ENCODE results near the gene ARNT2. TPM values are rescaled to one million over a fixed set of nuclear protein-coding genes. Genes with fewer than 3 reads are reported as not detected.

The ARNT2 gene
- total and polyA plus RNA-seq, 10 of the 15 experiments (the other 5 are each of a cell fraction or from before 2014, with no cell fraction given): 0.07 to 0.49 (median 0.09) TPM; not detected in 6

DNA sequence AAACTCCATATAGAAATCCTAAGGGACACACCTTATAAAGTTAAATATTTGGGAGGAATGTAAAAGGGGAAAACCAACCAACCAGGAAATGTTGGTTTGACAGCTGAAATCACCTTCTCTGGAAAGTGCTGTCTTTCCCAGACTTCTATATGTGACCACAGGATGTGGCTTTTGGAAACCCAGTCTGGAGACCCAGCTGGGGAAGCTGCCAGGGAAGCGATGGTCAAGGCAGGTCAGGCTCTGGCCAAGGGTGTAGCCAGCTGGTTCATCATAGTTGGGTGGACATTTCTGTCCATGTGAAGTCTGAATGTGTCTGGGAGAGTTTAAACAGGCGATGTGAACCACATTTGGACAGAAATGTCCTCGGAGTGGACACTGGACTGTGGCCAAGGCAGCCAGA lies 73.9 kb downstream of the ARNT2 start (continued):
- TF ChIP-seq ZBTB40 (IDR thresholded peaks at IDR 0.05; ENCODE audit: borderline replicate concordance): no peak

DNA sequence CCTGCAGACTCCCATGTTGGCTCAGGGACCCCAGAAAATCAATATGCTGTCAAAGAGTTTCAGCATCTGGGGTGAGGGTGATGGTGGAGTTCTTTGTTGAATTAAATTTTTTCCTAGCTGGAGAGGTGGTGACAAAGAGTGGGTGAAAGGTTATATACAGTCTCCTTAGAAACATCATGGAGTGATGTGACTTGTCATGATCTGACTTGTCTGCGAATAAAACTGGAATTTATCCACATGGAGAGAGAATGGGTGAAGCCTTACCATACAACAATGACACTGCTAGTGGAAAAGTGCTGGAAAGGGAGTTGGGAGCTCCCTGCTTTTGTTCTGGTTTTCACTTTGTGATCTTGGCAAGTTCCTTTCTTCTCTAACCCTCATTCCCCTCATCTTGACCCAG lies 75.0 kb downstream of the ARNT2 start:
- RAD21 ChIA-PET (ENCODE audit: unreplicated experiment): interaction anchor here (1.0 kb wide), 1 partner anchor 297 kb away, joined by 3 read pairs; no protein-coding TSS in a partner anchor
- Histone ChIP-seq H3K27me3 (replicated peaks in 1 of 2; ENCODE audit: control insufficient read depth in 2 of 2, insufficient read depth in 2 of 2, low read length in 1 of 2) (peaks cover 0 to 3% of the 10 kb centered on the region in 2 experiments; a peak in 1 of 4 replicates), H3K4me3 (no peak overlapping the region), H4K20me1 (ENCODE audit: control insufficient read depth, insufficient read depth) (no peaks in the 10 kb centered on the region), H3K4me2 (ENCODE audit: control insufficient read depth, insufficient read depth) (no peak overlapping the region), H3K79me2 (ENCODE audit: control insufficient read depth, insufficient read depth, low read length) (no peaks in the 10 kb centered on the region), H2AFZ (ENCODE audit: control insufficient read depth, low read depth, low read length) (no peak overlapping the region), H3K4me1 (ENCODE audit: control insufficient read depth, insufficient read depth, low read length) (no peaks in the 10 kb centered on the region), H3K9me3 (replicated peaks; ENCODE audit: control insufficient read depth, insufficient read depth, low read length) (no peaks in the 10 kb centered on the region; the same call in 2 of the 3 replicates), H3K27ac (ENCODE audit: control insufficient read depth, insufficient read depth) (no peak overlapping the region), H3K9ac (ENCODE audit: control insufficient read depth, insufficient read depth, low read length) (no peak overlapping the region), H3K36me3 (ENCODE audit: control insufficient read depth in 2 of 2, insufficient read depth in 2 of 2, low read length in 1 of 2) (no peaks in the 10 kb centered on the region)
- BruUV-seq (replicated peaks): no TSS peak
- DNase-seq (ENCODE audit: low read depth, low spot score) (no peak), ATAC-seq (no peak), FAIRE-seq (no peak)
- CTCF ChIA-PET: interaction anchor here (1.9 kb wide), 1 partner anchor 297 kb away, joined by 5 read pairs; no protein-coding TSS in a partner anchor
- POLR2A ChIA-PET: no interaction called here
- 0% methylated on average over 1 of the region's 1 CpG for WGBS (ENCODE audit: insufficient coverage, insufficient replicate concordance, low lambda C conversion rate, missing lambda C conversion rate)
- intact Hi-C loops (cut with micrococcal nuclease; ENCODE audit: unreplicated experiment) (no loop called here), in situ Hi-C loops (cut with MboI) (no loop called here)
- TF ChIP-seq CBX3 (IDR thresholded peaks at IDR 0.05; ENCODE audit: borderline replicate concordance, low read depth) (no peak), POU2F2 (IDR thresholded peaks at IDR 0.05; ENCODE audit: borderline replicate concordance, low read depth, low read length) (no peak), STAT3 (IDR thresholded peaks at IDR 0.05; ENCODE audit: low read depth, low read length) (no peak), RB1 (IDR thresholded peaks at IDR 0.05; ENCODE audit: borderline replicate concordance) (no peak), CHD1 (IDR thresholded peaks at IDR 0.05; ENCODE audit: low read depth, low read length) (no peak), BHLHE40 (IDR thresholded peaks at IDR 0.05; ENCODE audit: borderline replicate concordance in 1 of 2, low read depth in 2 of 2, low read length in 1 of 2) (no peak), POLR2AphosphoS2 (IDR thresholded peaks at IDR 0.05; ENCODE audit: low read depth, low read length) (no peak), WRNIP1 (IDR thresholded peaks at IDR 0.05; ENCODE audit: borderline replicate concordance, low read depth, low read length) (no peak), KAT2A (conservative IDR thresholded peaks at IDR 0.05; ENCODE audit: control insufficient read depth, low read depth, low read length) (no peak), NFYB (IDR thresholded peaks at IDR 0.05; ENCODE audit: insufficient read depth, low read depth, low read length) (no peak), MTA3 (IDR thresholded peaks at IDR 0.05; ENCODE audit: borderline replicate concordance, low read length) (no peak)
- SMC1A ChIA-PET (ENCODE audit: uncharacterized antibody, unreplicated experiment): no interaction called here

All from GM12878 (cell line).